NCI-H526 (cell line): ENCODE results near the gene CPLX3.

Experiments used
- DNase-seq, 2 experiments: peaks; one replicate each; lab custom pipeline; 2025; lab: John Stamatoyannopoulos, UW

Gene CPLX3

DNA sequence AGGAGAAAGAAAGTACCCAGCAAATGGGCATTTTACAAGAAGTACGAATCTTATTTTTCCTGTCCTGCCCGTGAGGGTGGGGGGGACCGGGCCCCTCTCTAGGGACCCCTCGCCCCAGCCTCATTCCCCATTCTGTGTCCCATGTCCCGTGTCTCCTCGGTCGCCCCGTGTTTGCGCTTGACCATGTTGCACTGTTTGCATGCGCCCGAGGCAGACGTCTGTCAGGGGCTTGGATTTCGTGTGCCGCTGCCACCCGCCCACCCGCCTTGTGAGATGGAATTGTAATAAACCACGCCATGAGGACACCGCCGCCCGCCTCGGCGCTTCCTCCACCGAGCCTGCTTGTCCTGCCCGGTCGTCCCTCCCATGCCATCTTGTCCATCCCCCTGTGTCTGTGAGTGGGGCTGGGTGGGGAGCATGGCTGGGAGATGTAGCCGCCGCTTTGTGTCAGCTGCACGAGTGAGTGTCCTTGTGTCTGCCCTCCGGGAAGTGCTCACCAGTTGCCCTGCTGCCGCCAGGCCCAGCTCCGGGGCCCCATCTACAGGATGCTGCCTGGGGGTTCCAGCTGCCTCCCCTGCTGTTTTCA lies 23.5 kb upstream of the CPLX3 start:
- DNase-seq, result no peak

DNA sequence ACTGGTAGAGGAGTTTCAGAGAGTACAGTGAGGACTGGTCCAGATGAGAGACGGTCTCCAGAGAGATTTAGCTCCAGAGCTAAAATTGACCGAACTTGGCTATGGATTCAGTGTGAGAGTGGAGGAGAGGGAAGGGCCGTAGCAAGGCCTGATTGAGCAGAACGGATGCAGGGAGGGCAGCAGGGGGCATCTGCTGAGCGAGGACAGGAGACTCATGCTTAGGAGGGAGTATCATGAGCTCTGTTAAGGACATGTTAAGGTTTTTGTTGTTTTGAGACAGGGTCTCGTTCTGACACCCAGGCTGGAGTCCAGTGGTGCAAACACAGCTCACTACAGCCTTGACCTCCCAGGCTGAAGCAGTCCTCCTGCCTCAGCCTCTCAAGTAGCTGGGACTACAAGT lies 21.5 kb upstream of the CPLX3 start:
- no peak for DNase-seq

DNA sequence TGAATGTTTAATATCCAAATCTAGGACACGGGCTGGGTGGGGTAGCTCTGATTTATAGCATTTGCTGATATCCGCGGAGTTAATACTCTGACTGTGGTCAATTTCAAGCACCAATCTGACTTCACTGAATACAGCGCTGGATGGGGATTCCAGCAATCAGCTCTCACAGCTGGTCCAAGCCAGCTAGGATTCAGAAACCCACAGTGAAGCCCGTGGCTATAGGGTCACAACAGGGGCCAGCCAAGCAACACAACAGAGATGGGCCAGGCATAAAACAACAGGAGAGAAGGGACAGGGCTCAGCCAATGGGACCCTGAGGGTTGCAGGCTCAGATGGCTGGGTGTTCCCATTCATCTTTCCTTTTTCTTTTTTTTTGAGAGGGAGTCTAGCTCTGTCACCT lies 19.1 kb upstream of the CPLX3 start:
- DNase-seq, result no peak

DNA sequence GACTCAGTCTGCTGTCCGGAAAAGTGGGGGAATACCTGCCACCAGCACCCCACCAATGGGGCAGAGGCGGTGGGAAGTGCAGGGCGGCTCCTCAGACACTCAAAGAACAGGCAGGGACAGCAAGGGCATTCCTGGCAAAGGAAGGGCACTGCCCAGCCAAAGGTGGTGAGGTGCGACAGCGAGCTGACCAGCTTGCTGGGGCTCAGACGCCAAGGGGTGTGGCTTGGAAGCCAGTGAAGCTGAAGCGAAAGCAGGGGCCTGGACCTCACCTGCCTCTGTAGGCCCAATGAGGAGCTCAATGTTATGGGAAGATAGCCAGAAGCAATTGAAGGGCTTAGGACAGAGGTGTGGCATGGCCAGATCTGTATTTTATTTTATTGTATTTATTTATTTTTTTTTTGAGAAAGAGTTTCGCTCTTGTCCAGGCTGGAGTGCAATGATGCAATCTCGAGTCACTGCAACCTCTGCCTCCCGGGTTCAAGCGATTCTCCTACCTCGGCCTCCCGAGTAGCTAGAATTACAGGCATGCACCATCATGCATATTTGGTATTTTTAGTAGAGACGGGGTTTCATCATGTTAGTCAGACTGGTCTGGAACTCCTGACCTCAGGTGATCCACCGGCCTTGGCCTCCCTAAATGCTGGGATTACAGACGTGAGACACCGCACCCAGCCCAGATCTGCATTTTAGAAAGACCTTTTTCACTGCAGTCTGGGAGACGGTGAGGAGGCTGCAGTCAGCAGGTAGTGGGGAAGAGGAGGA lies 18.2 kb upstream of the CPLX3 start:
- no peak for DNase-seq

DNA sequence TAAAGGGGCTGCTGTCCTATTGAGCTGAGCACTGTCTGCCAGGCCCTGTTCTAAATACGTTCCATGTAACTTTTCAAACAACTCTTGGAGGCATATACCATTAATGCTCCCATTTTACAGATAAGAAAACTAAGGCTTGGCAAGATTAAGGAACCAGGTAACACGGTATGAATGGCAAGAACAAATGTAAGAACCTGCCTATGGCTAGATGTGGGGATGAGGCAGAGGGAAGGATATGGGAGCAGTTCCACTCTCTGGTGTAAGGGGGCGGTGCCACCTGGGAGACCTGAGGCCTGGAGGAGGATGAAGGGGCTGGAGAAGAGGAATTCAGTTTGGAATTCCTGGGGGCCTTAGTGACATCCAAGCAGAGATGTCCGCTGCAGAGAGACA lies 17.6 kb upstream of the CPLX3 start:
- peak in 1 of 2 experiments; percentile 16 for DNase-seq

DNA sequence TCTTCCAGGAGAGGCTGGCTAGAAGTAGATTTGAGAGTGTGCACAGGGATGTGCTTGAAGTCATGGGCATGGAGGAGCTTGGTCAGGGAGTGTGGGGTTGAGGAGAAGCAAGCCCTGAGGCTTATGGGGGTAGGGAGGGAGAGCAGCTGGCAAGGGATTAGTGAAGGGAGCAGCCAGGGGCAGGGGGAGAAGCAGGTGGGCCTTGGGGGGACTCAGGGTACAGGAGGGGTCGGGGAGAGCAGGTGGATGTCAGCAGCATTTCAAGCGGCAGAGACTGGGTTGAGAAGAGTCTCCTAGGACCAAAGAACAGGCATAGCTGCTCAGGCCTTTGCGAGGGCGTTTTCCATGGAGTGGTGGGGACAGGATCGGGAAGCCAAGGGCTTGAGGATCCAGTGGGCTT lies 17.2 kb upstream of the CPLX3 start:
- DNase-seq, result no peak

DNA sequence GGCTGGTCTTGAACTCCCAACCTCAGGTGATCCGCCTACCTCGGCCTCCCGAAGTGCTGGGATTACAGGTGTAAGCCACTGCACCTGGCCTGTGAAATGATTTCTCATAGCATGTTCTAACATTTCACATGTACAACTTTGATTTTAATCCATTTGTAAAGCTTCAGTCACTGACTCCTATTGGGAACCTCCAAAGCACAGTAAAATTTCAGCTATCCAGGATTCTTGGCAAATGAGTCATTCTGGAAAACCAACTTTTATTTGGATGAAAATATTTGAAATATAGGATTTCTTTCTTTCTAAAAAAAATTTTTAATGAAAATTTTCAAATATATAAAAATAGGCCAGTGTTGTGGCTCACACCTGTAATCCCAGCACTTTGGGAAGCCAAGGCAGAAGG lies 16.5 kb upstream of the CPLX3 start:
- no peak for DNase-seq

DNA sequence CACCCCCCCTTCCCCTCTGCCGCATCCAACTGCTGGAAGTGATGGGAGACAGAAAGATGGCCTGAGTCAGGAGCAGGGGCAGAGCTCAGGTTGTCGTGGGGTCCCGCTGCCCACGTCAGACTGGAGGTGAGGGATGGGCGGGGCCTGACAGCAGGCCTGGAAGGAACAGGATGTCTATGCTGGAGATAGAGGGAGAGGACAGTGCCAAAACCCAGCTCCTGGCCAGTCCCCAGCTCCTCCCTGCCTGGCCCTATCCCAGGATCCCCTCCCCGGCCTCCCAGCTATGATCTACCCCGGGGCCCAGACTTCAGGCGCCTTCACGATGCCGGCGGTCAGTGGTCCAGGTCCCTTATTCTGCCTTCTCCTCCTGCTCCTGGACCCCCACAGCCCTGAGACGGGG lies 13.9 kb upstream of the CPLX3 start, which contains the start of gene LMAN1L:
Gene LMAN1L (plus strand): TSS at position 303 of the 400 bp plus-strand sequence. CDS start 20 bp downstream, at position 323.
- no peak for DNase-seq

DNA sequence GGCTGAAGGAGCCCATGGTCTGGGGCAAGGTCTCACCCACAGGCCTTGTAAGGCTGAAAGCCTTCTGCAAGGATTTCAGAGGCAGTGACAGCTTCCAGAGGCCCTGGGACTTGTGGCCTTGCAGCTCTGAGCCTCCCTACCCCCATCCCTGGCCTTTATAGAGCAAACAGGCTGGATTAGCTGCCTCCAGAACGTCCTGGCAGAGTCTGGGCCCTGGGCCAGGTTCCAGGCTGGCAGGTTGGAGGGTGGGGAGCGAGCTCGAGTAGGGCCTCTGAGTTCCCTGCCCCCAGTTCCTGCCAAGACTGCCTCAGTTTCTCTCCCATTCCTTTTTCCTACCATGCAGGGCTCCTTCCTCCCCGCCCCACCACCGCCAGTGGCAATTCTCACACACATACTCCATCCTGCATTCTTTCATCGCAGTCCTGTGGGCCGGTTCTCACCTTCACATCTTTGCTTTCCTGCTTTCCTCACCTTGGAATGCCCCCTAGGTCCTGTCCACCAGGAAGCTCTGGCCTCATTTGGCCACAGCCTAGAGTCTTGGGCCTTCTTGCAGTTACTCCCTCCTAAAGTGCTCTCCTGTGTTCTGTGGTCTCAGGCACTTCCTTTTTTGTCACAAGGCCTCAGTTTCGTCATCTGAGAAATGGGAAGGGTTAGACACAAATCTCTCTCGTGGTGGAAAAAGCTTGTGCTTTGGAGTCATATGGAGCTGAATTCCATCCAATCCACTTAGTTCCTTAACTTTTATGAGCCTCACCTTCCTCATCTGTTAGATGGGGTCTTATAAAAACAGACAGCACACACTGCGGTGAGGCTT lies 11.1 kb upstream of the CPLX3 start:
- DNase-seq, result no peak

DNA sequence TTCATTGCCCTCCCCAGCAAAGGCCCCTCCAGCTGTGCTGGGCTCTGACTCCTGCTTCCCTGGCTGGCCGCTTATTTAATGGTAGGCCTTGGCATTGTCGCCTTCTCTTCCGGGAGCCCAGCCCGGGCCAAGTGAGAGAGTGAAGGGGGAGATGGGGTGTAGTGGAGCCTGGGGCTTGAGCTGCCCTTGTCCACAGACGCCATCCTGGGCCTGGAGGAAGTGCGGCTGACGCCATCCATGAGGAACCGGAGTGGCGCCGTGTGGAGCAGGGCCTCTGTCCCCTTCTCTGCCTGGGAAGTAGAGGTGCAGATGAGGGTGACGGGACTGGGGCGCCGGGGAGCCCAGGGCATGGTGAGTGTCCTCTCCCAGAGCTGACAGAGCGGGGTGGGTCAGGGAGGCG lies 10.5 kb upstream of the CPLX3 start:
- no peak for DNase-seq

DNA sequence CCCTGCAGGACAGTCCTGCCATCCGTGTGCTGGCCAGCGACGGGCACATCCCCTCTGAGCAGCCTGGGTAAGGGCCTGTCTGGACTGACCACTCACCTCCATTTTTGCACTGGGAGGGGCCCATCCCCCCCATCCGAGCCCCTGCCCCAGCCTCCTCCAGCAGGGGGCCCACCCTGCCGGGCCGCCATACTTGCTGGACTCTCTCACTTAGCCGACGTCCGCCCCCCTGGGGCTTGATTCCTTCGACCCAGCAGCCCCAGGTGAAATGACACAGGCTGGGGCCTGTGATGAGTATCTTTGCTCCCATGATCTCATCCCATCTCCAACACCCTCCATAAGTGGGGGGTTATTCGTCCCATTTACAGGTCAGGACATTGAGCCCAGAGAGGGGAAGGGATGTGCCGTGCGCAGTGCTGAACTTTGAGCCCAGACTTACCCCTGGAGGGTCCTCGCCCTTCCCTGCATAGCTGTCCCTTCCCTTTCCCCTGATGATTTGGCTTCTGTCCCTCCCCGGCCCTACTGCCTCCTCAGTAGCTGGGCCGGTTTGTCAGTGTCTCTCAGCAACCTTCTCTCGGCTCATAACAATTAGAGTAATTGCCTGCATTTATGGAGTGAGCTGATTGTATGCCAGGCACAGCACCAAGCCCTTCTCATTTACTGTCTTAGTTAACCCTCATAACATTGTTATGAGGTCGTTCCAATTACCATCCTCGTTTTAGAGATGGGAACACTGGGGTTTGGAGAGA lies 9.6 kb upstream of the CPLX3 start:
- DNase-seq, result no peak

DNA sequence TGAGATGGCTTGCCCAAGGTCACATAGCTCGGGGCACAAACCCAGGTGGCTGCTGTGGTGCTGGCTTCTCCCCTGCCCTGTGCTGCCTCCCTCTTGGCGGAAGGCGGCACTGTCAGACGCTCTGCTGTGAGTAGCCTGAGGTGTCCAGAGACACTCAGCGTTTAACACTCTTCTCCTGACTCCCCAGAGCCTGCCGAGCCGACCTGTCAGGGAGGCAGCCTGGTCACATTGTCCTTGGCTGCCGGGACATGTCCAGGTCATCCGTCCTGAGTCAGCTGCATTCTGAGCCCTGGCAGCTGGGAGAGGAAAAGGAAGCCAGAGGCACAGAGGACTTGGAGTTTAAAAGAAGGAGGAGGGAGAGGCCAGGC lies 9.1 kb upstream of the CPLX3 start:
- DNase-seq, result peak in 1 of 2 experiments; percentile 53

DNA sequence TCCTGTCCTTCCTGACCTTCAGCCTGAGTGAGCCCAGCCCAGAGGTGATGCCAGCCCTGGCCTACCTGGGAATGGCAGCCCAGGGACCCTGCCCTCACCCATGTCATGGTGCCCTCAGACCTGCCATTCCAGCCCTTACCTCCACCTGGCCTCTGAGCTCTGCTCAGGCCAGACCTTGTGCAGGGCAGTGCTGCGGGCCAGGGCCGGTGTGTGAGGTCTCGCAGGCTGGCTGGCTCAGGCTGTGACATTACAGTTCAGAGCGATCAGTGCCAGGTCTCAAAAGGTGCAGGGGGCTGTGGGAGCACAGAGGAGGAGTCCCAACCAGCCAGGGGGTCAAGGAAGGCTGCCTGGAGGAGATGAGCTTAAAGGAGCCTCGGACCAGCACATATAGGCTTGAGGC lies 6.4 kb upstream of the CPLX3 start:
- no peak for DNase-seq

DNA sequence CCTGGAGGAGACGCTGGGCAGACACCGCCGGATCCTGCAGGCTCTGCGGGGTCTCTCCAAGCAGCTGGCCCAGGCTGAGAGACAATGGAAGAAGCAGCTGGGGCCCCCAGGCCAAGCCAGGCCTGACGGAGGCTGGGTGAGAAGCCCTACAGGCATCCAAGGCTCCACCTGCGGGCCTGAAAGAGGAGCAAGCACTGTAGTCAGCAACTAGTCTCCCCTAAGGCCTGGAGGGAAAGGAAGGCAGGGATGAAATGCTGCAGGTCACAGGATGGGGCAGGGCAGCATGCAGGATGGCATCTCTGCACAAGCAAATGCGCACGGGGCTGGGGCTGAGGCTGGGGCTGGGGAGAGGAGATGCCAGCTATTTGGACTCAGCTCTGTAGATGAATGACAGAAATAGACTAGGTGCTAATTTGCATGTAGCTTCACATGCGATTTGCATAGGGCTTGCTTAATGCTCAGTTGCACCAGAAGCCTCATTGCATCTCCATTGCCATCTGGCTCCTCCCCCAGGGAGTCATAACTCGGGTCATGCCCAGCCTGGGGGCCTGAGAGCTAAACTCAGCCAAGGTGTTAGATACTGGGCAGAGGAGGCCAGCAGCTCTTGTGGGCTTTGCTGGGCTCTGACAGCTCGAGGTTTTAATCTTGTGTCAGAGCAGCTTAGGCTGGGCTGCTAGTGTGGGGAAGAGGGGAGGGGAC lies 5.2 kb upstream of the CPLX3 start:
- DNase-seq, result peak; percentile 98 to 99

DNA sequence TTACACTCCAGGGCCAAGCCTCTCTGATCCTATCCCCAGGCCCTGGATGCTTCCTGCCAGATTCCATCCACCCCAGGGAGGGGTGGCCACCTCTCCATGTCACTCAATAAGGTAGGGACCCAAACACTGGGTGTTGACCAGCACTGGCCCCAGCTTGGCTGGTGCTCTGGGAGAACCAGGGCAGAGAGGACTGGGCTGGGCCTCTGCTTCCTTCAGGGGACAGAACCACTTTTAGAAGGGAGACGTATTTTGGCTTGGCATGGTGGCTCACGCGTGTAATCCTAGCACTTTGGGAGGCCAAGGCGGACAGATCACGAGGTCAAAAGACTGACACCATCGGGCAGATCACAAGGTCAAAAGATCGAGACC lies 4.7 kb upstream of the CPLX3 start:
- DNase-seq, result no peak

DNA sequence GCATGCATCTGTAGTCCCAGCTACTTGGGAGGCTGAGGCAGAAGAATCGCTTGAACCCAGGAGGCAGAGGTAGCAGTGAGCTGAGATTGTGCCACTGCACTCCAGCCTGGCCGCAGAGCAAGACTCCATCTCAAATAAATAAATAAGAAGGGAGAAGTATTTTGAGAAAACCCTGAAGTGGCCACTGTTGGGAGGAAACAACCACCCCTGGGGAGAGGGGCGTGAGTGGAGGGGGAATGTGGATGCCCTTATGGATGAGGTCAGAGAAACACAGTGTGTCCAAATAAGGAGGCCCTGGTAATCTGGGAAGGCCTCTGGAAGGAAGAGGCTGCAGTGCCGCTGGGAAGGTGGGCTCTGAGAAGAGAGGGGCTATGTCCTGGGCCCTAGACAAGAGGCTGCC lies 4.2 kb upstream of the CPLX3 start:
- DNase-seq, result no peak

DNA sequence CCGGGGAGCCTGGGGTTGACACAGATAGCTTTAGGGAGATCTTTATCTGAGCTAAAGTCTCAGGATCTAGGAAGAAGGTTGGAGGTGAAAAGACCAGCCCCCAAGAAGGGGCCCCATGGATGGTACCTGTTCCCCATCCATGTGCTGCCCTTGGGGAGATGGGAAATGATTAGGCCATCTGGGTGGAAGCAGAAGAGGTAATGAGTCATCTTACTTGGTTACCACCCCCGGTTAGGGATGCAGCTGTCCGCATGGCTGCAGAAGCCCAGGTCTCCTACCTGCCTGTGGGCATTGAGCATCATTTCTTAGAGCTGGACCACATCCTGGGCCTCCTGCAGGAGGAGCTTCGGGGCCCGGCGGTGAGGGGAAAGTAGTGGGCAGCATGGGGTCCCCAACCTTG lies 3.1 kb upstream of the CPLX3 start:
- no peak for DNase-seq

DNA sequence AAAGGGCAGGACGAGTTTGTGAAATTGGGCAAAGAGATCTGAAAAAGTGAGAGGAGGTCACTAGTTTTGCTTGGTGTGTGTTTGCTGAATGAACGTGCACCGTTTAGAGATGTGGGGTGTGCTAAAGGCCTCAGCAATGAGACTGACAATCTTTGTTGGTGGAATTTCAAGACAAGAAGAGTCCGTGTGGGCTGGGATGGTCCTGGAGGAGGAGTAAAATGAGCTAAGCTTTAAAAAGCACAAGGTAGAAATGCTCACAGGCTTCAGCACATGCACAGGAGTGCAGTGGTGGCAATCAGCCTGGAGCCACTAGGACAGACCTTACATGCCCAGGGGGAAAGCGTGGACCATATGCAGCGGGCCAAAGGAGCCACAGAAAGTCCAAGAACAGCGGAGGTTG lies 1.5 kb upstream of the CPLX3 start:
- DNase-seq, result no peak

DNA sequence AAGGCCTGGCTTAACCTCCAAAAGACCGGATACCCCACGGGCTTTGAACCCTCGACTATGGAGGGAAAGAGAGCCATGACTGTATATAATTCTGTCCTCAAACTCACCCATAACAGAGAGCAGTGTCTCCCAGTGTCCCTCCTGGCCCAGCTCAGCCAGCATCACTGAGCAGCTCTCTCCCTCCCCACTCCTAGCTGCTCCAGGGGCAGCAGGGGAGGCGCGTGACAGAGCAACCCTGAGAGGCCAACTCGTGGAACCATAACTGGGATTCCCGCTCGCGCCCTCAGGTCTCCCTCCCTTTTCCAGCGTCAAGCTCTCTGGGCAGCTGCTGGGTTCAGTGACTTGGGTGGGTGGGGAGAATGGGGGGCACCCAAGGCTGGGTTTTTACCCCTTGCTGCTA lies 561 bp upstream of the CPLX3 start:
- peak in 1 of 2 experiments; percentile 38 for DNase-seq

DNA sequence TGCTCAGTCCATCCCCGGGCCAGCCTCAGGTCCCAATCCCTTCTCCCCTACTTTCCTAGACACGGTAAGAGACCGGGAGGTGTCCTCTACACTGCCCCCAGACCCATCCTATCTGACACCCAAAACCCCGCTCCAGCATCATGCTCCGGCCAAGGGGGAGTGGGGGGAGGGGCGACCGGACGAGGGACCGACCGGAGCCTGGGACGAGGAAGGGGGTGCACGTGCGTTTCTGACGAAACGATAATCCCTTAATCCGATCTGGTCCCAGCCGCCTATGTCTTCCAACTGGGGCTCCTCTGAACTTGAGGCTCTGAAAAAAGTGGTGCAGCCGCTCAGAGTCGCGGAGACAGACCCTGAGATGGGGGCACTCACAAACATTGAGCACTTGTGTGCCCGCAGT lies 494 bp downstream of the CPLX3 start:
- DNase-seq, result no peak

DNA sequence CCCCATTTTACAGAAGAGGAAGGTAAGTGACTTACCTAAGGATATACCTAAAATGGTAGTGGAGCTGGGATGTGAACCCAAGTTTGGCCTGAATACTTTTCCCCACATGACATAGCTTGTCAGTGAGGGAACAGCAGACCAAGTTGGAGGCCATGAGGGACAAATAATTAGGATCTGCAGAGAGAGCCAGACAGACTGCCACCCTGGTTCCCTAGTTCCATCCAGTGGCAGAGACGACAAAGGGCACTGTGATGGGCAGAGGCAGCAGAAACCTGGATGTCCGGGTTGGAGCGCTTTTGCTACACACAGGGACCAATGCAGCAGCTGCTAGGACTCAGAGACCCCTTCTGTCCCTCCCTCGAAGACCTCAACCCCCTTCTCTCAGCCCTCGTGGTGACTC lies 1.2 kb downstream of the CPLX3 start:
- DNase-seq, result no peak

DNA sequence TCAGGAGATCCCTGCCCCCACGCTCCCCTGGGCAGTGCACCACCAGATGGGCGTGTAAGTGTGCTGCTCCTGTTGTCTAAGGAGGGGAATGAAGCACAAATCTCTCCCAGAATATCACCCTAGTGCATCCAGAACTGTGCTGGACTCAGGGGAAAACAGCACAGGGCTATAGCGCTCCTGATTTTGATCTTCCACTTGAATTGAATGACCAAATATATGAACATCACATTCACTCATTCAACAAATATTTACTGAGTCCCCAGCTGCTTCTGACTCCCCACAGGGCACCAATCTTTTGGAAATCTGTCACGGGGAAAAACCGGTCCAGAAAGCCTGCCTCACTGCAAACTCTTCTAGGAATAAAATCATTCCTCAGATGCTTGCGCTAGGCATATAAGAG lies 2.4 kb downstream of the CPLX3 start:
- DNase-seq, result no peak
